Hepatocyte (in vitro differentiated cells): ENCODE measurements around the gene NRTN.

Source experiments
- EZH2 ChIP-seq: fragments of 200-600 bp; sonication (generic); IDR thresholded peaks from 2 replicates; pipeline ENCODE4 v1.6.1; 2016; ENCODE audit warnings: antibody characterized with exemption, mild to moderate bottlenecking, borderline replicate concordance
- EZH2phosphoT487 ChIP-seq: fragments of 200-600 bp; sonication (generic); IDR thresholded peaks from one replicate; pipeline ENCODE4 v1.6.1; 2018; ENCODE audit warnings: antibody characterized with exemption, mild to moderate bottlenecking, low read depth, moderate library complexity; ENCODE audit not compliant: unreplicated experiment, severe bottlenecking
- TF ChIP-seq, protein P1 (sequence below): fragments of 200-600 bp; sonication (generic); IDR thresholded peaks from 2 replicates; pipeline ENCODE4 v1.5.1; 2016; ENCODE audit warnings: antibody characterized with exemption, mild to moderate bottlenecking; ENCODE audit not compliant: poor library complexity

GRCh38 chr19:5818594-5818993, 13.7 kb downstream of the NRTN start:
- TF ChIP-seq, protein P1, sequence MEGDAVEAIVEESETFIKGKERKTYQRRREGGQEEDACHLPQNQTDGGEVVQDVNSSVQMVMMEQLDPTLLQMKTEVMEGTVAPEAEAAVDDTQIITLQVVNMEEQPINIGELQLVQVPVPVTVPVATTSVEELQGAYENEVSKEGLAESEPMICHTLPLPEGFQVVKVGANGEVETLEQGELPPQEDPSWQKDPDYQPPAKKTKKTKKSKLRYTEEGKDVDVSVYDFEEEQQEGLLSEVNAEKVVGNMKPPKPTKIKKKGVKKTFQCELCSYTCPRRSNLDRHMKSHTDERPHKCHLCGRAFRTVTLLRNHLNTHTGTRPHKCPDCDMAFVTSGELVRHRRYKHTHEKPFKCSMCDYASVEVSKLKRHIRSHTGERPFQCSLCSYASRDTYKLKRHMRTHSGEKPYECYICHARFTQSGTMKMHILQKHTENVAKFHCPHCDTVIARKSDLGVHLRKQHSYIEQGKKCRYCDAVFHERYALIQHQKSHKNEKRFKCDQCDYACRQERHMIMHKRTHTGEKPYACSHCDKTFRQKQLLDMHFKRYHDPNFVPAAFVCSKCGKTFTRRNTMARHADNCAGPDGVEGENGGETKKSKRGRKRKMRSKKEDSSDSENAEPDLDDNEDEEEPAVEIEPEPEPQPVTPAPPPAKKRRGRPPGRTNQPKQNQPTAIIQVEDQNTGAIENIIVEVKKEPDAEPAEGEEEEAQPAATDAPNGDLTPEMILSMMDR = no peak
- TF ChIP-seq EZH2 = no peak
- no peak for TF ChIP-seq EZH2phosphoT487
